Stomach smooth muscle (tissue), 2 donors: ENCODE results near the gene ZNF345.

Experiments used
- H3K27ac ChIP-seq: one replicate; pipeline ENCODE4 v1.7.0; 2013; ENCODE audit warnings: mild to moderate bottlenecking, low read length, inconsistent platforms
- H3K27me3 ChIP-seq, 2 donors: one replicate each; pipeline ENCODE4 v1.7.0; 2013; ENCODE audit warnings: low read length in 2 of 2; ENCODE audit not compliant: insufficient read depth in 2 of 2, control insufficient read depth in 1 of 2
- H3K36me3 ChIP-seq, 2 donors: one replicate each; pipeline ENCODE4 v1.7.0; 2013; ENCODE audit warnings: low read length in 2 of 2; ENCODE audit not compliant: control insufficient read depth in 2 of 2, insufficient read depth in 2 of 2
- H3K4me1 ChIP-seq: one replicate; pipeline ENCODE4 v1.7.0; 2013; ENCODE audit warnings: low read length; ENCODE audit not compliant: control insufficient read depth, insufficient read depth
- H3K4me3 ChIP-seq, 2 donors: one replicate each; pipeline ENCODE4 v1.7.0; 2013; ENCODE audit warnings: low read length in 2 of 2
- H3K9ac ChIP-seq, 2 donors: one replicate each; pipeline ENCODE4 v1.7.0; 2013; ENCODE audit warnings: low read length in 2 of 2, mild to moderate bottlenecking in 1 of 2
- H3K9me3 ChIP-seq, 2 donors: one replicate each; pipeline ENCODE4 v1.7.0; 2013; ENCODE audit warnings: low read length in 2 of 2; ENCODE audit not compliant: control insufficient read depth in 2 of 2
- donor health status: healthy.
- donor health status: Pancreatic carcinoma.

Gene ZNF345

DNA sequence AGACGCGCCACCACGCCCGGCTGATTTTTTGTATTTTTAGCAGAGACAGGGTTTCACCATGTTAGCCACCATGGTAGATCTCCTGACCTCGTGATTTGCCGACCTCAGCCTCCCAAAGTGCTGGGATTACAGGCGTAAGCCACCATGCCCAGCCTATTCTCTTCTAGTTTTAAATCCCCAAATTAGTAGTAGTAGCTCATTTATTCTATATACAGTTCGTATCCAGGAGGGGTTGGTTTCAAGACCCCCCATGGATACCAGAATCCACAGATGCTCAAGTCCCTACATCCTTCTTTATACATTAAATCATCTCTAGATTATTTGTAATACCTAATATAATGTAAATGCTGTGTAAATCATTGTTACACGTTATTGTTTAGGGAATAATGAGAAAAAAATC lies 67.4 kb downstream of the ZNF345 start:
- Histone ChIP-seq H3K36me3 (peaks cover 20 to 23% of the 10 kb centered on the region in 2 donors), H3K4me1 (peaks cover 10% of the 10 kb centered on the region), H3K9me3 (no peaks in the 10 kb centered on the region), H3K27me3 (no peaks in the 10 kb centered on the region), H3K9ac (no peak overlapping the region), H3K4me3 (no peak overlapping the region), H3K27ac (no peak overlapping the region)
